Measurements from ENCODE around the gene ANKRD40CL.
A peak's percentile ranks its signal among the peaks of the same experiment; 100 is the strongest.

The ANKRD40CL gene

GRCh38 chr17:50785946-50786570, 18.7 kb upstream of the ANKRD40CL start:
- peak; percentile 16 for DNase-seq

GRCh38 chr17:50785126-50785525, 17.8 kb upstream of the ANKRD40CL start:
- DNase-seq = no peak

GRCh38 chr17:50783905-50784304, 16.6 kb upstream of the ANKRD40CL start:
- no peak for DNase-seq

- DNase-seq = peak; percentile 78
Observed at GRCh38 chr17:50783193-50783660, 15.9 kb upstream of the ANKRD40CL start.

GRCh38 chr17:50781167-50781566, 13.8 kb upstream of the ANKRD40CL start:
- no peak for DNase-seq

- DNase-seq = no peak
Observed at GRCh38 chr17:50779747-50780353, 12.5 kb upstream of the ANKRD40CL start.

- no peak for DNase-seq
Observed at GRCh38 chr17:50778988-50779387, 11.7 kb upstream of the ANKRD40CL start.

- no peak for DNase-seq
Observed at GRCh38 chr17:50778471-50778870, 11.2 kb upstream of the ANKRD40CL start.

- DNase-seq = no peak
Observed at GRCh38 chr17:50775926-50776325, 8.6 kb upstream of the ANKRD40CL start.

GRCh38 chr17:50774225-50774803, 7.0 kb upstream of the ANKRD40CL start:
- DNase-seq = no peak

GRCh38 chr17:50771991-50772785, 4.9 kb upstream of the ANKRD40CL start:
- DNase-seq = no peak

- no peak for DNase-seq
Observed at GRCh38 chr17:50770346-50770745, 3.0 kb upstream of the ANKRD40CL start.

- DNase-seq = no peak
Observed at GRCh38 chr17:50769884-50770283, 2.6 kb upstream of the ANKRD40CL start.

- DNase-seq = no peak
Observed at GRCh38 chr17:50768346-50768761, 1.0 kb upstream of the ANKRD40CL start.

- DNase-seq = no peak
Observed at GRCh38 chr17:50767030-50767429, 288 bp downstream of the ANKRD40CL start.

GRCh38 chr17:50766222-50767023, 895 bp downstream of the ANKRD40CL start:
- DNase-seq = no peak

- no peak for DNase-seq
Observed at GRCh38 chr17:50765454-50766221, 1.7 kb downstream of the ANKRD40CL start.

- no peak for DNase-seq
Observed at GRCh38 chr17:50764734-50765149, 2.6 kb downstream of the ANKRD40CL start.

GRCh38 chr17:50763716-50764475, 3.4 kb downstream of the ANKRD40CL start:
- no peak for DNase-seq

- no peak for DNase-seq
Observed at GRCh38 chr17:50762177-50762576, 5.1 kb downstream of the ANKRD40CL start.

- DNase-seq = no peak
Observed at GRCh38 chr17:50758989-50759544, 8.3 kb downstream of the ANKRD40CL start.
